ENCODE measurements around the gene ISM1. TPM values are rescaled to one million over a fixed set of nuclear protein-coding genes. Genes with fewer than 3 reads are reported as not detected.

The ISM1 gene
- total RNA-seq, 1 experiment from 2014 or later: 0.20 TPM

- Histone ChIP-seq H2BK15ac (ENCODE audit: low read depth, low read length) (no peak overlapping the region), H3K18ac (ENCODE audit: insufficient read length, low read depth, low read length) (no peak overlapping the region), H4K20me1 (ENCODE audit: control insufficient read depth, insufficient read depth, insufficient read length) (no peaks in the 10 kb centered on the region), H2BK5ac (ENCODE audit: insufficient read length, low read length) (no peak overlapping the region), H2BK12ac (ENCODE audit: insufficient read length, low read depth, low read length) (no peak overlapping the region), H3K9me3 (ENCODE audit: control insufficient read depth, low read depth, low read length) (no peaks in the 10 kb centered on the region), H2AK5ac (ENCODE audit: insufficient read length, low read length) (no peak overlapping the region), H3K4me1 (ENCODE audit: insufficient read depth, low read length) (peaks cover 3% of the 10 kb centered on the region; the same call in 1 of the 2 replicates), H4K5ac (ENCODE audit: insufficient read length, low read depth, low read length) (no peak overlapping the region), H3K14ac (ENCODE audit: insufficient read depth, low read length) (no peak overlapping the region), H3K56ac (ENCODE audit: insufficient read length, low read depth, low read length) (no peak overlapping the region), H3K27me3 (ENCODE audit: insufficient read depth, low read length) (no peaks in the 10 kb centered on the region), H3K79me2 (ENCODE audit: insufficient read depth, low read length) (no peaks in the 10 kb centered on the region), H3K4ac (ENCODE audit: low read depth, low read length) (no peak overlapping the region), H3K23ac (ENCODE audit: insufficient read length, low read depth, low read length) (no peak overlapping the region), H4K8ac (replicated peaks; ENCODE audit: insufficient read length, low read depth, low read length) (no peak overlapping the region), H2AFZ (ENCODE audit: low read length) (no peak overlapping the region), H2BK120ac (ENCODE audit: low read depth, low read length, poor library complexity, severe bottlenecking) (no peak overlapping the region), H3K4me2 (ENCODE audit: insufficient read depth, insufficient read length, low read length) (no peak overlapping the region), H3T11ph (ENCODE audit: low read length) (no peak overlapping the region), H3K23me2 (ENCODE audit: insufficient read length, low read depth, low read length, poor library complexity, severe bottlenecking) (no peaks in the 10 kb centered on the region), H4K91ac (ENCODE audit: insufficient read length, low read depth, low read length) (no peak overlapping the region), H3K79me1 (ENCODE audit: insufficient read depth, low read depth, low read length, poor library complexity, severe bottlenecking) (no peaks in the 10 kb centered on the region), H2BK20ac (ENCODE audit: low read depth, low read length, poor library complexity, severe bottlenecking) (no peak overlapping the region), H3K27ac (ENCODE audit: insufficient read length, low read depth, low read length) (no peak overlapping the region), H3K9ac (ENCODE audit: extremely low read depth, insufficient read length, low read length) (no peak overlapping the region)
- peaks cover 0 to 2% of the 10 kb centered on the region in 2 experiments; a peak in 1 of 5 replicates for H3K9me3 Mint-ChIP-seq
- no peaks in the 10 kb centered on the region for H3K36me3 Mint-ChIP-seq (ENCODE audit: insufficient read depth in 1 of 3, low read depth in 3 of 3)
- H3K4me1 Mint-ChIP-seq: peaks cover 0 to 10% of the 10 kb centered on the region in 2 experiments; a peak in 2 of 4 replicates
- no peaks in the 10 kb centered on the region for H3K27me3 Mint-ChIP-seq (ENCODE audit: low read depth)
- WGBS (ENCODE audit: extremely low coverage, insufficient read length, low lambda C conversion rate): no CpG with 5 or more reads among the region's 4 CpGs
- DNase-seq: no peak
- H3K4me3 Mint-ChIP-seq: no peak overlapping the region
- TF ChIP-seq CTCF (conservative IDR thresholded peaks at IDR 0.05): no peak
- peak overlapping the region in 1 of 3 experiments; percentile 28; a peak in 1 of 7 replicates for H3K27ac Mint-ChIP-seq
These were observed 128.1 kb downstream of the ISM1 start for GRCh38 chr20:13349235-13349604.

Other genes starting within 250 kb of the ISM1 start
- 0.42 and 0.68 TPM in 2 replicates for gene SPTLC3, start 212.3 kb upstream of the ISM1 start, total RNA-seq (2021)

Data from H9 (cell line).